Spleen (tissue), 11 donors: ENCODE measurements around the gene PIK3R5. TPM values are rescaled to one million over a fixed set of nuclear protein-coding genes. Genes with fewer than 3 reads are reported as not detected.

Source experiments
- DNase-seq: peaks from one replicate; pipeline ENCODE4 v3.0.0-alpha.2; 2020
- H3K27ac ChIP-seq, 8 donors: fragments of 200-600 bp; sonication (generic) in 7 of 8; 1 replicate in 4 of 8; 2 replicates in 4 of 8; pipeline versions ENCODE4 v1.5.0 to v1.8.0; 2016 to 2021; ENCODE audit warnings: inconsistent platforms in 4 of 8, mild to moderate bottlenecking in 4 of 8, moderate library complexity in 1 of 8
- H3K27me3 ChIP-seq, 7 donors: fragments of 200-600 bp; sonication (generic) in 6 of 7; replicated peaks in 1 of 7; 1 replicate in 4 of 7; 2 replicates in 3 of 7; pipeline versions ENCODE4 v1.5.0 to v1.8.0; 2016 to 2021; ENCODE audit warnings: inconsistent platforms in 3 of 7, mild to moderate bottlenecking in 1 of 7
- H3K36me3 ChIP-seq, 6 donors: fragments of 200-600 bp; sonication (generic) in 5 of 6; 1 replicate in 4 of 6; 2 replicates in 2 of 6; pipeline versions ENCODE4 v1.5.0 to v1.8.0; 2016 to 2021; ENCODE audit warnings: inconsistent platforms in 2 of 6
- H3K4me1 ChIP-seq, 6 donors: fragments of 200-600 bp; sonication (generic) in 5 of 6; 1 replicate in 3 of 6; 2 replicates in 3 of 6; pipeline versions ENCODE4 v1.5.0 to v1.8.0; 2016 to 2021; ENCODE audit warnings: inconsistent platforms in 3 of 6
- H3K4me3 ChIP-seq, 8 donors: fragments of 200-600 bp; sonication (generic) in 7 of 8; 1 replicate in 4 of 8; 2 replicates in 4 of 8; pipeline versions ENCODE4 v1.5.0 to v1.8.0; 2016 to 2021; ENCODE audit warnings: inconsistent platforms in 4 of 8, mild to moderate bottlenecking in 4 of 8, moderate library complexity in 2 of 8
- H3K9me3 ChIP-seq, 8 donors: fragments of 200-600 bp; sonication (generic) in 7 of 8; 1 replicate in 4 of 8; 2 replicates in 4 of 8; pipeline versions ENCODE4 v1.5.0 to v1.8.0; 2016 to 2021; ENCODE audit warnings: inconsistent platforms in 4 of 8
- POLR2A ChIP-seq, 3 donors: fragments of 450-650 bp; IDR thresholded peaks; one replicate each; pipeline ENCODE4 v1.5.1; 2017; ENCODE audit warnings: antibody characterized with exemption in 3 of 3, mild to moderate bottlenecking in 1 of 3
- POLR2AphosphoS5 ChIP-seq, 3 donors: sonication (generic); formaldehyde crosslinking; IDR thresholded peaks; one replicate each; pipeline ENCODE4 v1.5.1; 2017; ENCODE audit warnings: antibody characterized with exemption in 3 of 3
- WGBS, 5 donors: extraction: QIAGEN DNeasy Blood & Tissue Kit in 3 of 5; methylation state at CpG; one replicate each; pipeline versions ENCODE4 v1.1.5 to v1.1.7; 2013 to 2018; 5-methylcytosine and 5-hydroxymethylcytosine counted together
- intact Hi-C: fragments of 100-400 bp; cut with DNase I; formaldehyde crosslinking; loops from one replicate; pipeline ENCODE4 v1.15.0; 2023; ENCODE audit warnings: low total_unique reads
- polyA plus RNA-seq, 3 donors: library from polyadenylated mRNA; stranded (reverse); fragments of 200-250 nt; gene quantifications; one replicate each; pipeline ENCODE4 v1.2.1, GENCODE V29; 2013
- total RNA-seq, 7 donors: library from RNA; depleted of rRNA in 3 of 7; stranded (reverse); fragments of >200 nt in 3 of 7; fragmentation: NEBNext Ultra II Directional in 4 of 7; extraction: Animal tissue kit (Norgen Biotek cat#: 25700) in 4 of 7; gene quantifications; one replicate each; pipeline versions ENCODE4 v1.1.0 to v1.2.1, GENCODE V29; 2016 to 2021
- TF ChIP-seq, protein P1 (sequence below), 11 experiments: fragments of 200-600 bp in 7 of 11; fragments of 450-650 bp in 4 of 11; sonication (generic) in 4 of 11; IDR thresholded peaks in 8 of 11; conservative IDR thresholded peaks in 3 of 11; 1 replicate in 7 of 11; 2 replicates in 4 of 11; pipeline versions ENCODE4 v1.4.0 to v1.8.0; 2016 to 2021; ENCODE audit warnings: antibody characterized with exemption in 11 of 11, inconsistent platforms in 4 of 11, mild to moderate bottlenecking in 1 of 11
- donor health status: healthy with polysubstance abuse.
- donor health status: DM: no; HTN: no; CAD: no; lungs with moderate emphysema.
- donor health status: DM: no; HTN: no; CAD: no.
- donor health status: Bipolar disorder and iron deficiency.
- donor health status: healthy.
- donor health status: DM: no; HTN: no; CAD: no.
- donor health status: DM: yes; HTN: yes; CAD: no.

Gene PIK3R5
- total and polyA plus RNA-seq, 10 donors, result 8.5 to 110 (median 68.4) TPM

GRCh38 chr17:9002227-9002605, 36.7 kb upstream of the PIK3R5 start:
- no peak for DNase-seq
- Histone ChIP-seq H3K4me1 (peaks cover 8 to 41% (median 26%) of the 10 kb centered on the region in 6 donors), H3K27me3 (peaks cover 6 to 89% (median 53%) of the 10 kb centered on the region in 7 donors), H3K36me3 (no peaks in the 10 kb centered on the region), H3K9me3 (peaks cover 0 to 4% (median 0%) of the 10 kb centered on the region in 8 donors), H3K4me3 (peak overlapping the region in 1 of 8 donors; percentile 72), H3K27ac (no peak overlapping the region)
- TF ChIP-seq POLR2AphosphoS5 (IDR thresholded peaks at IDR 0.05), result no peak
- TF ChIP-seq POLR2A (IDR thresholded peaks at IDR 0.05), result no peak
- TF ChIP-seq, protein P1, sequence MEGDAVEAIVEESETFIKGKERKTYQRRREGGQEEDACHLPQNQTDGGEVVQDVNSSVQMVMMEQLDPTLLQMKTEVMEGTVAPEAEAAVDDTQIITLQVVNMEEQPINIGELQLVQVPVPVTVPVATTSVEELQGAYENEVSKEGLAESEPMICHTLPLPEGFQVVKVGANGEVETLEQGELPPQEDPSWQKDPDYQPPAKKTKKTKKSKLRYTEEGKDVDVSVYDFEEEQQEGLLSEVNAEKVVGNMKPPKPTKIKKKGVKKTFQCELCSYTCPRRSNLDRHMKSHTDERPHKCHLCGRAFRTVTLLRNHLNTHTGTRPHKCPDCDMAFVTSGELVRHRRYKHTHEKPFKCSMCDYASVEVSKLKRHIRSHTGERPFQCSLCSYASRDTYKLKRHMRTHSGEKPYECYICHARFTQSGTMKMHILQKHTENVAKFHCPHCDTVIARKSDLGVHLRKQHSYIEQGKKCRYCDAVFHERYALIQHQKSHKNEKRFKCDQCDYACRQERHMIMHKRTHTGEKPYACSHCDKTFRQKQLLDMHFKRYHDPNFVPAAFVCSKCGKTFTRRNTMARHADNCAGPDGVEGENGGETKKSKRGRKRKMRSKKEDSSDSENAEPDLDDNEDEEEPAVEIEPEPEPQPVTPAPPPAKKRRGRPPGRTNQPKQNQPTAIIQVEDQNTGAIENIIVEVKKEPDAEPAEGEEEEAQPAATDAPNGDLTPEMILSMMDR (IDR thresholded peaks at IDR 0.05 in 8 of 11, conservative IDR thresholded peaks at IDR 0.05 in 3 of 11), result no peak
- WGBS, 5 donors, result 10 to 15% (median 11%) methylated on average over 15 of the region's 15 CpGs
- intact Hi-C loops, result no loop called here

DNA sequence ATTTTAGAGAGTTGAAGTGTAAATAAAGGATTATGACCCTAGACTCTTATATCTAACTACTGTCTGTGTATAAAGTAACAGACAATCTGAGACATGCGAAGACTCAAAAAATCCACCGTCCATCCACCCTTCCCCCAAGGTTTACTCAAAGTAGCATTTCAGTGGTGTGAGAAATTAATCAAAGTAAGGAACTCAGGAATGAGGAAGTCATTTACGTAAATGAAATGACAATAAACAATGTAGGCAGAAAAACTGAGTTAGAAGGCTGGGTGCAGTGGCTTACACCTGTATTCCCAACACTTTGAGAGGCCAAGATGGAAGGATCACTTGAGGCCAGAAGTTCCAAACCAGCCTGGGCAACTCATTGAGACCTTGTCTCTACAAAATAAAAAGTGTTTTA, 36.1 kb upstream of the PIK3R5 start:
- intact Hi-C loops, result no loop called here
- no peak for DNase-seq
- H3K27me3 ChIP-seq, result peaks cover 6 to 82% (median 51%) of the 10 kb centered on the region in 7 donors
- H3K36me3 ChIP-seq, result no peaks in the 10 kb centered on the region
- peaks cover 0 to 4% (median 0%) of the 10 kb centered on the region in 8 donors for H3K9me3 ChIP-seq
- no peak overlapping the region for H3K27ac ChIP-seq
- H3K4me3 ChIP-seq, result no peak overlapping the region
- WGBS, 5 donors, result 32 to 43% (median 39%) methylated on average over 3 of the region's 3 CpGs
- TF ChIP-seq POLR2AphosphoS5 (IDR thresholded peaks at IDR 0.05) (no peak), POLR2A (IDR thresholded peaks at IDR 0.05) (no peak)
- TF ChIP-seq, protein P1 (IDR thresholded peaks at IDR 0.05 in 8 of 11, conservative IDR thresholded peaks at IDR 0.05 in 3 of 11), result no peak
- H3K4me1 ChIP-seq, result peaks cover 8 to 41% (median 26%) of the 10 kb centered on the region in 6 donors

DNA sequence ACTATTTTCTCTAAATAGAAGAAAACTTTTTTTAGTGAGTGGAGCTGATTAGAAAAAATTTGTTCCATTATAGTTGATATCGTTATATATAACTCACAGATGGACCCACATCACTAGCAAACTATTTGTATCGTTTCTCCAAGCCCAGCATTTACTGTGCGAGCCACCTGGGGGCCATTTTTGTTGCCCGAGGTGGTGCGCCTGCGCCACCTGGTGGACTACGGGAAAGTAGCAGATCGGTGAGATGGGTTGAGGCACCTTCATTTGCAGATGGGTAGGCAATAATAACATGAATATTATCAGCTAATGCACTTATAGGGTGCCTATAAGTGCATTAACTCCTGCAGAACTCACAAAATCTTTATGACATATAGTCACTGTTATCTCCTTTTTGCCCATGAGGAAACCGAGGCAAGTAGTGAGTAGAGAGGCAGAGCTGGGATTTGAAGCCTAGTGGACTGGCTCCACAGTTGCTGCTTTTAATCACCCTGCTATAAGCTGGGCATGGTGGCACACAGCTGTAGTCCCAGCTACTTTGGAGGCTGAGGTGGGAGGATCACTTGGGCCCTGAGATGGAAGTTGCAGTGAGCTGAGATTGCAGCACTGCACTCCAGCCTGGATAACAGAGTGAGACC, 32.6 kb upstream of the PIK3R5 start:
- no peak overlapping the region for H3K27ac ChIP-seq
- no peaks in the 10 kb centered on the region for H3K36me3 ChIP-seq
- H3K27me3 ChIP-seq, result peaks cover 0 to 54% (median 19%) of the 10 kb centered on the region in 7 donors
- DNase-seq, result peak; percentile 93
- intact Hi-C loops, result loop anchor here (10.0 kb wide), 1 partner anchor 527 kb away; no protein-coding TSS in a partner anchor
- no peak overlapping the region for H3K4me3 ChIP-seq
- H3K9me3 ChIP-seq, result peaks cover 0 to 6% (median 0%) of the 10 kb centered on the region in 8 donors
- peaks cover 3 to 25% (median 12%) of the 10 kb centered on the region in 6 donors for H3K4me1 ChIP-seq
- TF ChIP-seq, protein P1 (IDR thresholded peaks at IDR 0.05 in 8 of 11, conservative IDR thresholded peaks at IDR 0.05 in 3 of 11), result peak; percentile 77 to 93 (median 89)
- TF ChIP-seq POLR2A (IDR thresholded peaks at IDR 0.05) (no peak), POLR2AphosphoS5 (IDR thresholded peaks at IDR 0.05) (peak in 2 of 3 donors; percentile 32 to 67)
- 5 to 8% (median 7%) methylated on average over 9 of the region's 9 CpGs for WGBS, 5 donors

DNA sequence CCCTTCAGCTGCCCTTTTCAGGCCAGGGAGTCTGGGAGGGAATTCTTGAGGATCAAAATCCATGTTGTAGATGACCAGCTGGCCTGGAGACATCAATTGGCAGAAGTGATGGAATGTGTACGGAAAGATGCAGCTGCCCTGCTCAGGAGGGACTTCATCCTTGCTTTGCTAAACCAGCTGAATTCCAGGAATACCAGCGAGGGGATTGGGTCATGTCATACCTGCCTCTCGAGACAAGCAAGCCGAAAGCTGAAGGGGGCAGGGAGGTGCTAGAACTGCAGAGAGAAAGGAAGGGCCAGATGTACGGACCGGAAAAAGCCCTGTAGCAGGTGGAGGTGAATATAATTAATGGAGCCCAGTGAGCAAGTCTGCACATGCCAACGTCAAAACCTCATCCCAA, 30.2 kb upstream of the PIK3R5 start:
- Histone ChIP-seq H3K9me3 (peaks cover 0 to 6% (median 0%) of the 10 kb centered on the region in 8 donors), H3K36me3 (no peaks in the 10 kb centered on the region), H3K4me1 (peaks cover 0 to 18% (median 1%) of the 10 kb centered on the region in 6 donors), H3K27me3 (peaks cover 0 to 47% (median 0%) of the 10 kb centered on the region in 7 donors), H3K27ac (no peak overlapping the region), H3K4me3 (no peak overlapping the region)
- TF ChIP-seq POLR2A (IDR thresholded peaks at IDR 0.05) (no peak), POLR2AphosphoS5 (IDR thresholded peaks at IDR 0.05) (no peak)
- TF ChIP-seq, protein P1 (IDR thresholded peaks at IDR 0.05 in 8 of 11, conservative IDR thresholded peaks at IDR 0.05 in 3 of 11), result no peak
- no peak for DNase-seq
- intact Hi-C loops, result loop anchor here (10.0 kb wide), 1 partner anchor 529 kb away; no protein-coding TSS in a partner anchor
- 70 to 80% (median 77%) methylated on average over 7 of the region's 7 CpGs for WGBS, 5 donors
